ENCODE measurements around the gene FBXO46. TPM values are rescaled to one million over a fixed set of nuclear protein-coding genes. Genes with fewer than 3 reads are reported as not detected.

Gene FBXO46
- total RNA-seq, 2 donors from 2014 or later, result 28.3 to 28.8 TPM

- H3K9me3 ChIP-seq, result no peaks in the 10 kb centered on the region
- no peak for DNase-seq
- no peak for TF ChIP-seq CTCF (IDR thresholded peaks at IDR 0.05)
- no peaks in the 10 kb centered on the region for H3K36me3 ChIP-seq
- no peak overlapping the region for H3K27ac ChIP-seq
- intact Hi-C loops (cut with DNase I), result no loop called here
- no peak overlapping the region for H3K4me3 ChIP-seq
- H3K9ac ChIP-seq (ENCODE audit: low read depth in 2 of 2, low read length in 2 of 2), result no peak overlapping the region
- no peaks in the 10 kb centered on the region for H3K4me1 ChIP-seq
- no peaks in the 10 kb centered on the region for H3K27me3 ChIP-seq
These were observed 70.1 kb downstream of the FBXO46 start for GRCh38 chr19:45660636-45661035.

Small RNA genes within 50 kb of the gene (microRNA-seq; reads per million reads assigned to microRNA genes)
- gene MIR642A (not detected), gene MIR642B (not detected)

Other genes starting within 250 kb of the FBXO46 start
- gene RTN2, start 233.8 kb downstream of the FBXO46 start, total RNA-seq, result 1 to 10 TPM; 4.9 to 8.4 TPM
- 1 to 10 TPM in 1 of 2 donors, under 1 TPM in 1; 0.67 to 1.7 TPM for gene PPM1N, start 232.5 kb downstream of the FBXO46 start, total RNA-seq
- 100 to 1,000 TPM; 236 to 261 TPM for gene VASP, start 223.4 kb downstream of the FBXO46 start, total RNA-seq
- gene OPA3, start 146.1 kb downstream of the FBXO46 start, total RNA-seq, result 10 to 100 TPM; 12.4 to 14.8 TPM
- gene GPR4, start 128.7 kb downstream of the FBXO46 start, total RNA-seq, result 1 to 10 TPM in 1 of 2 donors, under 1 TPM in 1; 0.52 to 2.0 TPM
- 100 to 1,000 TPM in 1 of 2 donors, 10 to 100 TPM in 1; 96.2 to 106 TPM for gene EML2, start 91.5 kb downstream of the FBXO46 start, total RNA-seq
- gene GIPR, start 62.7 kb downstream of the FBXO46 start, total RNA-seq, result 1 to 10 TPM; 8.3 to 9.5 TPM
- 100 to 1,000 TPM; 269 to 484 TPM for gene SNRPD2, start 38.9 kb downstream of the FBXO46 start, total RNA-seq
- 10 to 100 TPM; 10.7 to 11.2 TPM for gene QPCTL, start 38.2 kb downstream of the FBXO46 start, total RNA-seq
- gene MEIOSIN, start 2.5 kb upstream of the FBXO46 start, total RNA-seq, result not detected
- 10 to 100 TPM; 11.0 to 15.8 TPM for gene SIX5, start 38.4 kb upstream of the FBXO46 start, total RNA-seq
- gene DMPK, start 51.6 kb upstream of the FBXO46 start, total RNA-seq, result 10 to 100 TPM; 30.6 to 36.0 TPM
- 10 to 100 TPM; 29.1 to 43.6 TPM for gene DMWD, start 61.9 kb upstream of the FBXO46 start, total RNA-seq
- gene RSPH6A, start 84.4 kb upstream of the FBXO46 start, total RNA-seq, result under 1 TPM in 1 of 2 donors, not detected in 1; 0.12 TPM
- 100 to 1,000 TPM in 1 of 2 donors, 10 to 100 TPM in 1; 55.7 to 101 TPM for gene SYMPK, start 132.3 kb upstream of the FBXO46 start, total RNA-seq
- 10 to 100 TPM; 48.5 to 55.9 TPM for gene FOXA3, start 133.4 kb upstream of the FBXO46 start, total RNA-seq
- 10 to 100 TPM; 20.3 to 29.7 TPM for gene IRF2BP1, start 155.2 kb upstream of the FBXO46 start, total RNA-seq
- gene MYPOP, start 171.7 kb upstream of the FBXO46 start, total RNA-seq, result 1 to 10 TPM; 8.9 to 9.0 TPM
- gene NANOS2, start 183.9 kb upstream of the FBXO46 start, total RNA-seq, result not detected
- 1 to 10 TPM in 1 of 2 donors, under 1 TPM in 1; 0.72 to 1.1 TPM for gene NOVA2, start 243.0 kb upstream of the FBXO46 start, total RNA-seq

All from colonic mucosa (tissue), 4 donors.